DMS153 treated with DMSO at 0.1 percent for 48 hours (cell line): Measurements from ENCODE around the gene FGGY.
"Not testable (repeated sequence)": the region's sequence is repeated elsewhere in the genome, so short reads cannot be mapped to it uniquely, and the experiment has no call there.

ENCODE experiments used
- DNase-seq: peaks from one replicate; lab custom pipeline; 2025; ENCODE audit not compliant: unreplicated experiment; lab: John Stamatoyannopoulos, UW

FGGY gene

DNA sequence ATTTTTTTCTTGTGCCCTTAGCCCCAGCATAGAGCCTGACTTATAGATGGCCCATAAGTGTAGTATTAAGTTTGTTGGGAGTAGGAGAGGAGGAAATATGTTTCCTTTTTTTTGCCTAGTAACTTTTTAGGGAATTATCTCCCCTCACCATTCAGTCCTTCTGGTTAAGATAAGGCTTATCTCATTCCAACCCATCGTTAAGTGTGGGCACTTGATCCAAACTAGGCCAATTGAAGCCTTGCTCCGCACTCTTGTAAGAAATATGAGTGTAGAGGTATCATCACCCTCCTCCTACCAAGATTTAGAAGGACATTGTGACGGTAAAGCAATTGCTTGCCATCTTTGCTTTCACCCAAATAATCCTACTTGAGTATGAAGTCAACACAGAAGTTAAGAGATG lies 8.8 kb upstream of the FGGY start:
- DNase-seq = no peak

DNA sequence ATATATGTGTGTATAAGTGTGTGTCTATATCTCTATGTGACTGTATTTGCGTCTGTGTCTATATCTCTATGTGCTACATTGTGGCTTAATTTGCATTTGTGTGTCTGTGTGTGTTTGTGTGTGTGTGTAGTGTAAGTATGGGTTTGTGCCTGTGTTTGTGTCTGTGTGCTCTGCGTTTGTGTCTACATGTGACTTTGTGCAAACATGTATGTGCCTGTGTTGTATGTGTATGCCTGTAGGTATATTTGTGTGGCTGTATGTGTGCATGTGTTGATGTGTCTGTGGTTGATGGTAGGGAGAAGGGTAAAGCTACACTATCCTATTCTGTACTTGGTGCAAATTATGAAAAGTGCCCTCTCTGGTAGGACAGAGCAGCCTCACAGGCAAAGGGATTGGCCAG lies 7.3 kb upstream of the FGGY start:
- no peak for DNase-seq

DNA sequence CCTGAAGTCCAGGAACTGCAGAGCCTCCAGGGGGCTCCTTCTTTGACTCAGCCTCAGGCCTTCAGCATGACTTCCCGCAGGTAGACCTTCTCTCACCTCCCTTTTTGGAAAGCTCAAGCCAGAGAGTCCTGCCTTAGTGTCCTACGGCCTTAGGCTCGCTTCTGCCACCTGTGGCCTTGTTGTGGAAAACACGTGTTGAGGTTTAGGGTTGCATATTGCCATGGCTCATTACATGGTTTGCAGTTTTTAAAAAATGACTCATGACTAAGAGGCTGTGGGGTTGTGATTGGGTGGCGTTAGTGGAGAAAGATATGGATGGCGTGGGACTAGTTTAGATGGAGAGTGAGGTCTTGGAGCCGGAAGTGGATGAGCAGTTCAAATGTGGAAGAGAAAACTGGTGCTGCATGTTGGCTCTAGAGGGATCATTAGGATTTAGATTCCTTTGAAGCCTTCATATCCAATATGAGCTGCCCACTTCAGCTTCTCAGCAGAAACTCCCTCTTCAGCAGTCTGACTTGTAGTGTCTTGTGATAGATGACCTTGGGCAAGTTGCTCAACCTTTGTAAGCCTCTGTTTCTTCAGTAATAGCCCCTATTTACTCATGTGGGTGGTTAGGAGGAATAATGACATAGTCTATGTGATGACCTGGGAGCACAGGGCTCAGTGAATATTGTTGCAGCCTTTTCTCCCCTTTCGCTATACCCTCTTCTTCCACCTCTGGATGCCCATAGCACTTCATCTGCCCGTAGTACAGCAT lies 6.5 kb upstream of the FGGY start:
- DNase-seq = peak; percentile 9

DNA sequence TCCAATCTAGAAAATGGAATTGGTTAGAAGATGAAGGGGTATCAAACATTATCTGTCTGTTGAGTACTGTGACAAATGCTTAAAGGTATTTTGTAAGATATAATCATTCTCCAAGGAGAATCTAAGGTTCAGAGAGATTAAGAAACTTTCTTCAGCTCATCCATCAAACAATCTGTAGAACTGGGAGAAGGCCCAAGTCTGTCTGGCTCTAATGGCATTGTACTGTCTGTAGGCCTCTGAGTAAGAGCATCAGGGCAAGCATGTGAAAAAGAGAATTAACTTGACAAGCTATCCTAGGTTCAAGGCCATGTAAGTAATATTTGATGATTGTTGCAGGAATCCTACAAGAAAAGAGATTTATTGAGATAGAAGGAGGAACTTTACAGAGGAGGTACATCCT lies 5.3 kb upstream of the FGGY start:
- DNase-seq = no peak

DNA sequence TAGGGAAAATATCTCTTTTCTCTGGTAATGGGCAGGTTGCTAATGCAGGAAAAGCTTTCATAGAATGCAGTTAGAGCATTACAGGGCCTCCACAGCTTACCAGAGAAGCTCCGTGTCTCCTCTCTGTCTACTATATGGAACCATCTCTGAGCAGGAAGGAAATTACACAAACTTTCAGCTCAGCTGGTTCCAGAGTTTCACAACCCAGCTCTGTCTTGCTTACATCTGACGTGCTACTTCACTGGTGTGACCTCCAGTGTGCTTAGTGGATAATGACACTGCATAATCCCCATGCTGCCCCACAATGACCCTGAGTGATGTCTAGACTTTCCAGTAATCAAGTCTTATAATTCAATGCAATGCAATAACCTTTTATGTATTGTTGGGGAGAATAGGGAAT lies 4.3 kb upstream of the FGGY start:
- no peak for DNase-seq

DNA sequence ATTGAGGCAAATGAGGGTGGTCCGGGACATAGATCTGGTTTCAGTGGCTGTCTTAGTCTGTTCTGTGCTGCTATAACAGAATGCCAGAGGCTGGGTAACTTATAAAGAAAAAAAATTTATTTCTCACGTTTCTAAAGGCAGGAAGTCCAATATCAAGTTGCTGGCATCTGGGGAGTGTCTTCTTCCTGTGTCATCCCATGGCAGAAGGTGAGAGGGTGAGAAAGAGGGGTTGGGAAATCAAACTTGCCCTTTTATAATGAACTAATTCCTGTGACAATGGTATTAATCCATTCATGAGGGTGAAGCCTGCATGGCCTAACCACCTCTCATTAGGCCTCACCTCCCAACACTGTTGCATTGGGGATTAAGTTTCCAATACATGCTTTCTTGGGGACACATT lies 3.7 kb upstream of the FGGY start:
- no peak for DNase-seq

DNA sequence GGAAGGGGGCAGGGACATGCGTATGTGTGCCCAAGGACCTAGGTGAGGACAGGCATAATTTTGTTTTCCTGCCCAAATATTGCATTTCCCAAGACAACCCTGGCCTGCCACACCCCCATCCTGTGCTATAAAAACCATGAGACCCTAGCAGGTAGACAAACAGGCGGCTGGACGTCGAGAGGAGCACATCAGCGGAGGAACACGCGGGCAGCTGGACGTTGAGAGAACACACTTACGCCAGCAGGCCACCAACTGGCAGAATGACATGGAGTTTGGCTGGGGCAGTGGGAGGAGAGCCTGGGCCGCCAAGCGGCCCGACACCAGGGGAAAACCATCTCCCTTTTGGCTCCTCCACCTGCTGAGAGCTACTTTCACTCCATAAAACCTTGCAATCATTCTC lies 3.0 kb upstream of the FGGY start:
- no peak for DNase-seq

DNA sequence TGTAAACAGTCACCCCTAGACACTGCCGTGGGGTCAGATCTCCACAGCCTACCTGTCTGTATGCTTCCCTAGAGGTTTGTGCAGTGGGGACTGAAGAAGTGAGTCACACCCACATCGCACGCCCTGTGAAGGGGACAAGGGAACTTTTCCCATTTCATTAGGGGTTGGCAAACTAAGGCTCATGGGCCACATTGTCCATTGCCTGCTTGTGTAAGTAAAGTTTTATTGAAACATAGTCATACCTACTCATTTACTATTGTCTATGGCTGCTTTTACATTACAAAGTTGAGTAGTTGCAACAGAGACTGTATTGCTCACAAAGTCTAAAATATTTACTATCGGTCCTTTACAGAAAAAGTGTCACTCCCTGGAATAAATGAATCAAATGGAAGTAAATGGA lies 2.5 kb upstream of the FGGY start:
- DNase-seq = no peak

DNA sequence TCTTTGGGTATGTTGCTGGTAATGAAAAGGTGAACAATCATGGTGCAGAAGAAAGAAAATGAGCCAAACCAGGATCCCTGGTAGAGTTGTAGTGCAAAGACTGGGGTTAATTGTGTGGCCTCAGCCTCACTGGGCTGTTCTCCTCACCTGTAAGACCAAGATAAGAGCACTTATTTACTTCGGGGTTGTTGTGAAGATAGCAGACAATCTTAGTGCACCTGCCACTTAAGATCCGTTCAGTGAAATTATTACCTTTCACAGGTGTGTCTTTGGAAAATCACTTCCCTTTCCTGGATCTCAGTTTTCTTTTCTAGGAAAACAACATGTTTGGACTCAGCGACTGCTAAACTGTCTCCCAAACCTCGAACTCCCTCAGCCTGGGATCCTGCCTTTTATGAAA lies 1.3 kb upstream of the FGGY start:
- DNase-seq = no peak

DNA sequence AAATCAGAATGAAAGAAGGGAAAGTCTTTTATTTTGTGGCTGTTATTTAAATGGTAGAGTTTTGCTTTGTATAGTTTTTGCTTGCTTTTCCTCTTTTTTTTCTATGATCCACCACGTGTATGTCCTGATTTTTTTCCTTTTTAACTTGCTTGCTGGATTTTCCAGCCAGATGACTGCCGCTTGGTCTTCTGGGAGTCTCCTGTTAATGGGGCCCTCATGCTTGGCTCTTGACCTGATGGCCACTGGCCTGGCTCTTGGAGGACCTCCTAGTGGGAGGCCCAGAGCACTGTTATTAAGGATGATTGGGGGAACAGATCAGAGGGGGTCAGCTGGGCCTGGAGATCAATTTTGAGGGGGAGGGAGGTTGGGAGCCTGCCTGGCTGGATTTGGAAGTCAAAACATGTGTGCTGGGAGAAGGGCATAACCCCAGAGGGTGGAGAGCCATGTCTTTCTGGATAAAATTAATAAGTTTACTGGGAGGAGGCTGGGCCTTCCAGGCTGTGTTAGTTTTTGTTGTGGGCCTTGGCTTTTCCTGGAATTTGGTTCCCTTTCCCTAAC lies 1.2 kb downstream of the FGGY start:
- no peak for DNase-seq

DNA sequence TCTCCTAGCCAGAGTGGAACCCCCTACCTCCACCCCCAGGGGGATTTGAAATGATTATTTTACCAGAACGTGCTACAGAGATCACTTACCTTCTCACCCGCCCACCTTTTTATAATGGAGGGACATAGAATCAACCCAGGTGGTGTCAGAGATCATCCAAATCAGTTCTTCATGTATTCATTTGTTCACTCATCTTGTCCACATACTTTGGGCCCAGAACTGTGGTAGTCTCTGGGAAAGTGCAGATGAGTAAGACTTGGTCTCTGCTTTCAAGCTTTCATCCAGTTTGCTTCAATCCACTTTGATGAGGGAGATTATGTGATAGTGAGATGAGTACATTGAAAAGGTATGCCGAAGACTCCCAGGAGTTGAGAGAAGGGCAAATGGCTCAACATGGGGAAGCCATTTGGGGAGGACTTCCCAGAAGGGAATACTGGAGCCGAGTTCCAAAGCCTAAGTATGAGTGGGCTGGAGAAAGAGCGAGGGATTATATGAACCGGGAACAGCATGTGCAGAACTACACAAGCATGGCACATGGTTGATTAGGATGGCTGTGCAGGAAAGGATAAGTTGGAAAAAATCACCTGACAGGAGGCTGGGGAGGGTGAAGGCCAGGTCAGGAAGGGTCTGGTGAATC lies 1.9 kb downstream of the FGGY start:
- no peak for DNase-seq

DNA sequence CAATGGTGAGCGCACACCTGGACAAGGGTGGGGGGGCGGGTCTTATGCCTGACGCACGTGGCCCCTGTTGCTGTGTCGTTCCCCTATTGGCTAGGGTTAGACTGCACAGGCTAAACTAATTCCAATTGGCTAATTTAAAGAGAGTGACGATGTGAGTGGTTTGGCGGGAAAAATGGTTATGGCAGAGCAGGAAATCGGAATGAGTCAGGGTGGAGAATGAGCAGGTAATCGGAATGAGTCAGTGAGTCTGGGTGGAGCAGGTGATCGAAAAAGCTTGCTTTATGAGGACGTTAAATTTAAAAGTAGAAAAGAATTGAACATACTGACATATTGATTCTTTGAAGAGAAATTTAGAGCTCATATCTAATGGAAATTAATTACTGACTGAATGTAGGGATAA lies 2.8 kb downstream of the FGGY start:
- not testable (repeated sequence) for DNase-seq

DNA sequence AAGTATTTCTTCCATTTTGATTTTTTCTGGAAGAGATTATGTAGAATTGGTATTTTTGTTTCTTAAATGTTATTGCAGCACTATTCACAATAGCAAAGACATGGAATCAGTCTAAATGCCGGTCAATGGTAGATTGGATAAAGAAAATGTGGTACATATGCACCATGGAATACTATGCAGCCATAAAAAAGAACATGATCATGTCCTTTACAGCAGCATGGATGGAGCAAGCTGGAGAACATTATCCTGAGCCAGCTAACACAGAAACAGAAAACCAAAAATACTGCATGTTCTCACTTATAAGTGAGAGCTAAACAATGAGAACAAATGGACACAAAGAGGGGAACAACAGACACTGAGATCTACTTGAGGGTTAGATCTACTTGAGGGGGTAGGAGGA lies 5.4 kb downstream of the FGGY start:
- DNase-seq = no peak

DNA sequence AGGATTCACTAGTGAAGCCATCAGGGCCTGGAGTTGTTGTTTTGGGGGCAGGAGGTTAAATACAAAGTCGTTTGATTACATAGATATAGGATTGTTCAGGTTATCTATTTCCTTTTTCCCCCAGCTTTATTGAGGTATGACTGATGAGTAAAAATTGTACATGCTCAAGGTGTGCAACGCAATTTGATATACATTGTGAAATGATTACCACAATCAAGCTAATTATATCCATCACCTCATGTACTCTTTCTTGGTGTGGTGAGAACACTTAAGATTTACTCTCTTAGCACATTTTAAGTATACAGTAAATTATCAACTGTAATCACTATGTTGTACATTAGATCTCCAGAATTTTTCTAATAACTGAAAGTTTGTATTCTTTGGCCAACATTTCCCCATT lies 6.0 kb downstream of the FGGY start:
- no peak for DNase-seq

DNA sequence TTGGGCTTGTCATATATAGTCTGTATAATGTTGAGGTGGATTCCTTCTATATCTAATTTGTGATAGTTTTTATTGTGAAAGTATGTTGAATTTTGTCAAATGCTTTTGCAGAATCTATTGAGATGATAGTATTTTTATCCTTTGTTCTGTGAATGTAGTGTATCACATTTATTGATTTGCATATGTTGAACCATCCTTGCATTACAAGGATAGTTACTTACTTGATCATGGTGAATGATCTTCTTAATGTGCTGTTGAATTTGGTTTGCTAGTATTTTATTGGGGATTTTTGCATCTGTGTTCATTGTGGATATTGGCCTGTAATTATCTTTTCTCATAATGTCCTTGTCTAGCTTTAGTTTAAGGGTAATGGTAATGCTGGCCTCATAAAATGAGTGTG lies 8.3 kb downstream of the FGGY start:
- no peak for DNase-seq

DNA sequence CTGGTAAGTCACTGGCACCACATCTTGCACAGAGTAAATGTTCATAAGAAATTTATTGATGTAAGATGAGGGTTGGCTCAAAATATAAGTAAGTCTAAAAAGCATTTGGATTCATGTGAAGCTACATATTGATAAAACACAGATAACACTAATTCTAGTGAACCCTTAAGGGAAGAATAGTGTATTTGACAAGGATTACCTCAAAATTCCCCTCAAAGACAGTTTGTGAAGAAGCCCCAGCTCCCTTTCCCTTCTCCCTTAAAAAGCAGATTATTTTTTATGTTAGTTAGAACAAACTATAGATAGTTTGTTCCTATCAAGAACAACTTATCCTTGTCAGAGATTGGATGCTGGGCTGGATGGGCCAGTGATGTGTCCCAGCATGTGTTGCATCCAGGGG lies 10.7 kb downstream of the FGGY start:
- DNase-seq = no peak

DNA sequence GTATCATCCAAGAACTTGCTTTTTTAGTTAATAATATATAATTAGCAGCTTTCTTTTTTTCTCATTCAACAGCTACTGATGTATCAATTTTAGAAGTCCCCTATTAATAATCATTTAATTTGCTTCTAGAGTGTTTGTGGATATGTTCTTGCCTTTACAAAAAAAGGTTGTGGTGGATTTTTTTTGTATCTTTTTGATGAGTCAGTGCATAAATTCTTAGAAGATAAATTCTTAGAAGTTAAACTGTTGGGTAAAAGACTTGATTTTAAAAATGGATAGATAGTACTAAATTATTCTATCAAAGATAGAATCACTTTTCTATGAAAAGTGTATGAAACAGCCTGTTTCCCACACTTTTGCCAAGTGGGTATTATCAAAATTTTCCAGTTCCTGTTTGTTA lies 11.9 kb downstream of the FGGY start:
- no peak for DNase-seq

DNA sequence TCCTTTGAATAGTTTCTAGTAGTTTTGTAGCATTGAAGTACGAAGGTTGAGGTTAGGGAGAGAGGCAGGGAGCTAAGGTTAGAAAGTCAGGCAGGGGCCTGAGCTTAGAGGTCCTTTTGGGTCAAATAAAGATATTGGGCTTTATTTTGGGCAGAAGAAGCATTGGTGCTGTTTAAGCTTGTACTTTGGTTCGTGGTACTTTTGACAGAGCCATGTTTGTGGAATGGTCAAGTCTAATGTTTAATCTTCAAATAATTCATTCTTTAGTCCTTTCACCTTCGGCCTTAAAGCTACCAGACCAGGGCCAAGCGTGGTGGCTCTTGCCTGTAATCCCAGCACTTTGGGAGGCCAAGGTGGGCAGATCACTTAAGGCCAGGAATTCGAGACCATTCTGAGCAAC lies 12.5 kb downstream of the FGGY start:
- DNase-seq = no peak

DNA sequence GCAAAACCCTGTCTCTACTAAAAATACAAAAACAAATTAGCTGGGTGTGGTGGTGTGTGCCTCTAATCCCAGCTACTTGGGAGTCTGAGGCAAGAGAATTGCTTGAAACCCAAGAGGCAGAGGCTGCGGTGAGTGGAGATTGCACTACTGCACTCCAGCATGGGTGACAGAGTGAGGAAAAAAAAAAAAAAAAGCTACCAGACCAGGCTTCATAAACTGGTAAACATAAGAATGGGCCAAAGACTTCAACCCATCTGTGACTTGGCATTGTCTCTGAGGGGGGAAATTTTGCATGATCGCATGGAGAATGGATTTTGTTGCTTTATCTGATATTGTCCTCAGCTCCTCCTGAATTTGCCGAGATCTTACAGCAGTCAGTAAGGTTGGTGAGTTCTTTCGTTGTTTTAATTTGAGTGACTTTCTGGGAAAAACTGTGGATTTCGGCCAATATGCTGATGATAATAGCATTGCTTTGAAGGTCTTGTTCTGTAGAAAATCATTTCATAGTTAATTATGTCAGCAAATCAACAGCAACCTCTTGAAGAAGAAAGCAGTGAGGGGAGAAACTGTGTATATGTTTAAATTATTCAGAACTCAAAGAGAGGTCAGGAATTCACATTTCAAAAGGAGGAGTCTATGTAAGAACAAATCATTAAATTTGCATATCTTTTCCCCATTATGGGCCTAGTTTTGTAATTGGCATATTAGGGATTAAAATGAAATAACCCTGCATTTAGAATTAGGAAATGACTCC lies 13.1 kb downstream of the FGGY start:
- no peak for DNase-seq

DNA sequence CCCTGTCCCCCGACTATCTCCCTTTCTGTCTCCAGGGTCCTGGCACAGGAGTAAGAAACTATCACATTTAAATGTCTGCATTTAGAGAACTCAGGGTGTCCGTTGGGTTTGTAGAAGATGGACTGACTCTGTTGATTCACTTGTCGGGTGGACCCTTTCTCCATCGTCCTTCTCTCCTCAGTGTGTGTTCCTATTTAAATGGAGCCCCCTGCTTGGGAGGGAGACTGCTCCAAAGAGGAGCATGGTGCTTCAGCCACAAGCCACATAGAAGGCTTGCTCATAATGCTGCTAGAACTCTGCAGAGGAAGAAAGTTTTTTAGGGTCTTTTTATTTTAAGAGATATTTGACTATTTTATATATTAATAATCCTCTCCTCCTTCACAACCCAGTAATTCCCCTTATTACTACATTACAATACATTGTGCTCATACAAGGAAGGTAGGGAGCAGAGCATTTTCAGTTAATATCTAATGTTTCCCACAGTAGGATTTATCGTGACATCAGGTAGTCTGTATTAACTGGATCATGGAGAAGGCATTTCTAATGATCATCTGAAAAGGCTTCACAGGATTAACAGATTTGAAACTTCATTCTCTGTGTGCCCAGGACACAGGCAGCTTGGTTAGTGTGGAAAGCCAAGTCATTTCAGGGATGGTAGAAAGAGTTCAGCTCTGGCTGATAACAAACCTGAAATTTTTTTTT lies 13.8 kb downstream of the FGGY start:
- no peak for DNase-seq

DNA sequence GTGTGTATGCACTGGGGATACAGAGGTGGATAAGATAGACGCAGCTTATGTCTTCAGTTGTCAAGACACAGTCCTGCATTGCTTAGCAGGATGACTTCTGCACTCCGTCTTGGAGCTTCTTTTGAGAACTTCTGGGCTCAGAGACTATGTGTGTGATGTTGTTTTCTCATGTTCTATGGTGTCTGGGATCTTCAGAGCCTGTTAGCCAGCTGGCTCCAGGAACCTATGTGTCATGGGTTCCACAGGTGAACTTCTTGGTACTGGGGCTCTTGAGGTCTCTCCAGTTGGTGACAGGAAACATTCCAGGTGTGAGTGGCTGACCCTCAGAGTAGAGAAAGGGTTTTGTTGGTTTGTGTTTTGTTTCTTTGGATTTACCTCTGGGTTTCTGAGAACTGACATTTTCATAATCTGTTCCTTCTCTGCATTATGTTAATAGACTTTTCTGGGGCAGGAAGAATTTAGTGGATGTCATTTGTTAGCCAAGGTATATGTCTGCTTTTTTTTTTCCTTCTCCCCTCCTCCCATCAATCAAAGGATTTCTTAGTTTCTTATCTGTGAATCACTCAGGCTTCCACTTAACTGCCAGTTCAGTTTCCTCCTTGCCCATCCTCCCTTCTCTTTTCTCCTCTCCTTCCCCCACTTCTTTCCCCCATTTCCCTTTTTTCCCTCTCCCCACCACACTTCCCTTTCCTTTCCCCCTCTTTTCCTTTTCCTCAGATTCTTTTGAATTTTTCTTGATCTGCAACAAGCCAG lies 18.1 kb downstream of the FGGY start:
- DNase-seq = no peak
